GM13976 (cell line): ENCODE data around the gene SVIL.
"Not testable (repeated sequence)": the region's sequence is repeated elsewhere in the genome, so short reads cannot be mapped to it uniquely, and the experiment has no call there.

Experiments
- DNase-seq: peaks from one replicate; pipeline ENCODE4 v3.0.0; 2012; ENCODE audit warnings: low spot score
- in situ Hi-C: fragments of 300-500 bp; cut with MboI; formaldehyde crosslinking; loops from one replicate; pipeline ENCODE4 v1.12.0; 2022; ENCODE audit warnings: low sequenced_read_pairs, mixed read lengths, inconsistent platforms; ENCODE audit not compliant: unreplicated experiment
- TF ChIP-seq, protein P1 (sequence below): IDR thresholded peaks from 2 replicates; pipeline ENCODE4 v1.5.1; 2012; ENCODE audit warnings: borderline replicate concordance, mild to moderate bottlenecking; ENCODE audit not compliant: insufficient read depth; ENCODE audit errors: extremely low read depth, missing control alignments, control extremely low read depth

Gene SVIL

DNA sequence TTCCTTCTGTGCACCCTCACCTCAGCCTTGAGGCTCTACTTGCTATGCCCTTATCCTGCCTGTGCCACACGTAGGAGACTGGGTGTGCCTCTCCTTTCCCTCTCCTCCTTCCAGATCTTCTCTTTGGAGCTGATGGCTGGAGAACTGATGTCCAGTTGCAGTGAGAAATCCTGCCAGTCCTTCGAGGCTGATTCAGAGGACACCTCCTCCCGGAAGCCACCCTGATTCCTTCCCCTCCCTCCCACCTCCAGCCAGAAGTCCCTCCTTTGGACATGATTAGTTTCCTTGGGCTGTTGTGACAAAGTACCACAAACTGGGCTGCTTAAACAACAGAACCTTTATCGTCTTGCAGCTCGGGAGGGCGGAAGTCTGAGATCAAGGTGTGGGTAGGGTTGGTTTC, 184.4 kb downstream of the SVIL start:
- in situ Hi-C loops, result no loop called here
- DNase-seq, result no peak

DNA sequence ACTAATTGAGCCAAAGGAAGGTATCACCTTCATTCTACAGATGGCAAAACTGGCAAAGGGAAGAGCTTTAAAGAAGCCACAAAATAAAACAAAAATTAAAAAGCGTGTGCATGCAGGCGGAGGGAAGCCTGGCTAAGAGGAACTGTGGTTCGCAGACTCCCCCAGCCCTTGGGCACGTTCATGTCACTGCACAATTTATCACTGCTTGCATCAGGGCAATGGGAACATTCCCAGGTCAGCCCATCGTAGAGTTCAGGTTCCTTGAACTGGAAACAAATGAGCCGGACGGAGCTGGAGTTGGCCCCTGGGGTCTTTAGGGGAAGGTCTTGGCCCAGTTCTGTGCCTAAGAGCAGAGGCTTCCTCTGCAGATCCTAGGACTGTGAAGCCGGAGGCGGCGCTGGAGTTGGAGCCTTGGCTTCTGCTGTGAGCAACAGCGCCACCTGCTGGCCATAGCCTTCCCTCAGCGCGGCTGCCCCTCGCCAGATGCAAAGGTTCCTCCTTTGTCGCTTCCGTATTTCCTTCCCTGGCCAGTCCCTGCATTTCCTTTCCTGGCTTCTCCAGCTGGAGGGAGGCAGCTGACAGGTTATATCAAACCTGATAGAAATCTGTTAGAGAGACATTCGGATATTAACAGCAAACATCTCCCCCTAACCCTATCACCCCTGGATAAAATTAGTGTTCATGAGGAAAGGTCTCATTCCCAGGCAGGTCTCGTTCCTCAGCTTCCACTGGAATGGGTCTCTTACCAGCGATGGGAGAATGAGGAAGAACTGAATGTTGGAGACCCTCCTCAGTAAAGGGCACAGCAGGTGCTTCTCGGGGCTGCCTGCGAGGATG, 185.8 kb downstream of the SVIL start:
- in situ Hi-C loops, result not testable (repeated sequence)
- TF ChIP-seq, protein P1, sequence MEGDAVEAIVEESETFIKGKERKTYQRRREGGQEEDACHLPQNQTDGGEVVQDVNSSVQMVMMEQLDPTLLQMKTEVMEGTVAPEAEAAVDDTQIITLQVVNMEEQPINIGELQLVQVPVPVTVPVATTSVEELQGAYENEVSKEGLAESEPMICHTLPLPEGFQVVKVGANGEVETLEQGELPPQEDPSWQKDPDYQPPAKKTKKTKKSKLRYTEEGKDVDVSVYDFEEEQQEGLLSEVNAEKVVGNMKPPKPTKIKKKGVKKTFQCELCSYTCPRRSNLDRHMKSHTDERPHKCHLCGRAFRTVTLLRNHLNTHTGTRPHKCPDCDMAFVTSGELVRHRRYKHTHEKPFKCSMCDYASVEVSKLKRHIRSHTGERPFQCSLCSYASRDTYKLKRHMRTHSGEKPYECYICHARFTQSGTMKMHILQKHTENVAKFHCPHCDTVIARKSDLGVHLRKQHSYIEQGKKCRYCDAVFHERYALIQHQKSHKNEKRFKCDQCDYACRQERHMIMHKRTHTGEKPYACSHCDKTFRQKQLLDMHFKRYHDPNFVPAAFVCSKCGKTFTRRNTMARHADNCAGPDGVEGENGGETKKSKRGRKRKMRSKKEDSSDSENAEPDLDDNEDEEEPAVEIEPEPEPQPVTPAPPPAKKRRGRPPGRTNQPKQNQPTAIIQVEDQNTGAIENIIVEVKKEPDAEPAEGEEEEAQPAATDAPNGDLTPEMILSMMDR, result peak; percentile 93
- DNase-seq, result peak; percentile 71

More for the DNA sequence above, 184.4 kb downstream of the SVIL start:
- TF ChIP-seq, protein P1, result no peak

DNA sequence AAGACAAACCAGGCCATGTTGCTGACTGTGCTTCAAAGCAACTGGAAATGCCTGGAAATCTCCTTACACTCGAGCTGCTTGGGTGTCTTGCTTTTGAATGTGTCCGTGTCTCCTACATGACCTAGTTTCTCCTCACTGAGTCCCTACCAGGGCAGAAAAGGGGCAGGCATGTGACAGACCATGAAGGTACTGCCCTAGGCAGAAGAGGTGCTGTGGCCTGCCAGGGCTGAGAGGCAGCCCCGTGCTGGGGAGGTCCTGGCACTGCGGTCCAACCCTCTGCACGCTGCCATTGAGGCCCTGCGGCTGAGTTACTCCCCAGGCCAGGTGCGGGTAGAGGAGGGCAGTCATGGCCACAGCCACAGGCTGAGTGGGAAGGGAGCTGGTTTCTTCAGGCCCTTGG, 186.6 kb downstream of the SVIL start:
- in situ Hi-C loops, result no loop called here
- DNase-seq, result no peak
- TF ChIP-seq, protein P1, result no peak

DNA sequence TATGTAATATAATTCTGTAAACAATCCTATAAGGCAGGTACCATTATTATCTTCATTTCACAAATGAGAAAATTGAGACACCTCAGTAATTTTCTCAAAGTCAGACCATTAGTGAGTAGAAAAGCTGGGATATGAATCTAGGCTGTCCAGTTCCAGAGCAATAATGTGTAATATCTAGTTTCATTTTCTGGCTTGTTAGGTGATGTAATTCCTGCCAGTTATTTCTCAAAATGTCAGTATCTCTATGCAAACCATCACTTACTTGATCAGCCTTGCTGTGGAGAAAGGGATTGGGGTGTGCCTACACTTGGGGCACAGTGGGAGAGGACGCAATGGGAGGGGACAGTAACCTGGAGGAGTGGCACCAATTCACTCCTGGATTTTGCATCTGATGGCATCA, 188.4 kb downstream of the SVIL start:
- in situ Hi-C loops, result no loop called here
- DNase-seq, result no peak
- TF ChIP-seq, protein P1, result no peak

DNA sequence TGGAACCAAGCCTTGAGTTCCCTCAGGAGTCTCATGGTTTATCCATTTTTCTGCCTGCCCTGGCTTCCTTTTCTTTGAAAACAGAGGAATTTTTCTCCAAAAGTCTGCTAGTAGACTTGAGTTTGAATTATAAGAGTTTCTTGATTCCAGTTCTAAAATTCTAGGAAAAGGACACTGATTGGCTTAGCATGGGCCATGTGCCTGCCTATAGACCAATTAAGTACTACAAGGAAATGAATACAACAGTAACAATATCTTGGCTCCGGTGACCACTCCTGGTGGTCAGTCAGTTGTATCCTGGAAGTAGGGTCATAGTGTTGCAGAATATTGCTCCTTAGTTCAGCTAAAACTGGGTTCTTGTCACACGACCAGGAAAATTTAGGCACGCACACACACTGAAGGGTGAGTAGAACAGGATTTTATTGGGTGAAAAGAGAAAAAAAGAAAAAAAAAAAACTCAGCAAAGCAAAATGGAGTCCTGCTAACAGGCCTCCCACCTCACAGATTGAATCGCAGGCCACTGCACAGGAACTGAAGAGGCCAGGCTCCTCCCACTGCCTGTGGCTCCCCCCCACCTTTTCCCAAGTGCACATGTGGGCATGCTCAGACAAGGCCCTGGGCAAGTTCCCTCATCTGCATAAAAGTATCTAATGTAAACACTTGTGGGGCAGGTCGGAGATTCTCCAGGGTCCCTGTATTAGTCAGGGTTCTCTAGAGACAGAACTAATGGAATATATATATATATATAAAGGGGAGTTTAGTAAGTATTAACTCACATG, 190.8 kb downstream of the SVIL start:
- no peak for DNase-seq
- in situ Hi-C loops, result no loop called here
- TF ChIP-seq, protein P1, result no peak

DNA sequence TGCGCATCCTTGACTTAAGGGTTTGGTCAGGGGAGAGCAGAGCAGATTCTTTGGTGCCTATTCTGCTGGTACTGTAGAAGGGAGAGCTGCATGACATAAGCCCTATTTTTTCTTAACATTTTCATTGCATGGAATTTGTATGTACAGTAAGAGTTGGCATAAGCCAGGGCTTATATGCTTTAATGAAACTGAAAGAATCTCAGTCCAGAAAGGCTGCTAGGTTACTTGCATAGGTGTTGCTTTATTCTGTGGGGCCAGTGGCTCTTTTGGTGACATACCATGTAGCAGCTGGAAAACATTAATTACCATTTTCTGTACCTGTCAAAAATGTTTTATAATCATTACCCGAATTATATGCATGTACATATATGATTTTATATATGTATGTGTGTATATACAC, 193.8 kb downstream of the SVIL start:
- TF ChIP-seq, protein P1, result no peak
- in situ Hi-C loops, result no loop called here
- DNase-seq, result no peak

DNA sequence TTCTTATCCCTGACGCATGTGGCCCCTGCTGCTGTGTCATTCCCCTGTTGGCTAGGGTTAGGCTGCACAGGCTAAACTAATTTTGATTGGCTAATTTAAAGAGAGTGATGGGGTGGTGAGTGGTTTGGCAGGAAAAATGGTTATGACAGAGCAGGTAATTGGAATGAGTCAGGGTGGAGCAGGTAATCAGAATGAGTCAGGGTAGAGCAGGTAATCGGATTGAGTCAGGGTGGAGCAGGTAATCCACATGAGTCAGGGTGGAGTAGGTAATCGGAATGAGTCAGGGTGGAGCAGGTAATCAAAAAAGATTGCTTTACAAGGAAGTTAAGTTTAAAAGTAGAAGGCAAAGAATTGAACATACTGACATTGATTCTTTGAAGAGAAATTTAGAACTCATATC, 195.8 kb downstream of the SVIL start:
- in situ Hi-C loops, DNase-seq: not testable (repeated sequence)
